OCI-LY1 (cell line): Measurements from ENCODE around the gene TNNC1.

Experiments
- H2AFZ ChIP-seq: fragments of 200-600 bp; sonication (generic), shearing (Covaris generic); 2 replicates; pipeline ENCODE4 v1.6.0; 2014; ENCODE audit warnings: antibody characterized with exemption, mild to moderate bottlenecking, low read length
- H3F3A ChIP-seq: fragments of 200-600 bp; sonication (generic), shearing (Covaris generic); 2 replicates; pipeline ENCODE4 v1.6.0; 2014; ENCODE audit warnings: mild to moderate bottlenecking, antibody characterized with exemption, low read length, moderate library complexity; ENCODE audit not compliant: insufficient read depth
- H3K27ac ChIP-seq: fragments of 200-600 bp; sonication (generic); 2 replicates; pipeline ENCODE4 v1.5.1; 2014; ENCODE audit warnings: low read length, mixed run types, mild to moderate bottlenecking, low read depth; ENCODE audit not compliant: poor library complexity, severe bottlenecking
- H3K27me3 ChIP-seq: fragments of 200-600 bp; sonication (generic); 2 replicates; pipeline ENCODE4 v1.6.0; 2014; ENCODE audit warnings: antibody characterized with exemption, mild to moderate bottlenecking, low read length, moderate library complexity; ENCODE audit not compliant: insufficient read depth
- H3K36me3 ChIP-seq: fragments of 200-600 bp; sonication (generic); 2 replicates; pipeline ENCODE4 v1.6.1; 2014; ENCODE audit warnings: mild to moderate bottlenecking, antibody characterized with exemption, low read length, moderate library complexity, mixed read lengths; ENCODE audit not compliant: insufficient read depth
- H3K4me1 ChIP-seq: fragments of 200-600 bp; sonication (generic); 2 replicates; pipeline ENCODE4 v1.5.1; 2014; ENCODE audit warnings: mild to moderate bottlenecking, low read length, moderate library complexity; ENCODE audit not compliant: insufficient read depth, severe bottlenecking
- H3K4me2 ChIP-seq: fragments of 200-600 bp; sonication (generic), shearing (Covaris generic); 2 replicates; pipeline ENCODE4 v1.6.1; 2014; ENCODE audit warnings: low read length
- H3K4me3 ChIP-seq: fragments of 200-600 bp; sonication (generic); 2 replicates; pipeline ENCODE4 v1.5.1; 2014; ENCODE audit warnings: low read length, low read depth, mild to moderate bottlenecking, mixed read lengths; ENCODE audit not compliant: poor library complexity, severe bottlenecking
- H3K79me2 ChIP-seq: fragments of 200-600 bp; shearing (Covaris generic); 2 replicates; pipeline ENCODE4 v1.6.1; 2016; ENCODE audit warnings: mixed run types, low read length, mixed read lengths; ENCODE audit not compliant: insufficient read depth
- H3K9ac ChIP-seq: fragments of 200-600 bp; sonication (generic), shearing (Covaris generic); 2 replicates; pipeline ENCODE4 v1.6.1; 2014; ENCODE audit warnings: mild to moderate bottlenecking, low read length, mixed read lengths
- H3K9me2 ChIP-seq: fragments of 200-600 bp; sonication (generic), shearing (Covaris generic); 2 replicates; pipeline ENCODE4 v1.6.1; 2014; ENCODE audit warnings: low read depth, mild to moderate bottlenecking, low read length, mixed read lengths
- H3K9me3 ChIP-seq: fragments of 200-600 bp; shearing (Covaris generic); 2 replicates; pipeline ENCODE4 v1.6.1; 2014; ENCODE audit warnings: low read length, mixed read lengths
- H4K20me1 ChIP-seq: fragments of 200-600 bp; sonication (generic), shearing (Covaris generic); 2 replicates; pipeline ENCODE4 v1.6.0; 2016; ENCODE audit warnings: mild to moderate bottlenecking, low read length; ENCODE audit not compliant: insufficient read depth
- CTCF ChIP-seq: fragments of 200-600 bp; sonication (generic), shearing (Covaris generic); IDR thresholded peaks from 2 replicates; pipeline ENCODE4 v1.5.1; 2017; ENCODE audit warnings: mild to moderate bottlenecking, antibody characterized with exemption, low read length, moderate library complexity, mixed read lengths
- EZH2 ChIP-seq: fragments of 200-600 bp; sonication (generic), shearing (Covaris generic); IDR thresholded peaks from 2 replicates; pipeline ENCODE4 v1.8.0; 2017; ENCODE audit warnings: borderline replicate concordance, mixed run types, mild to moderate bottlenecking, antibody characterized with exemption, low read length, moderate library complexity, mixed read lengths

Gene TNNC1

GRCh38 chr3:52441772-52442332, 12.0 kb downstream of the TNNC1 start:
- Histone ChIP-seq H4K20me1 (no peaks in the 10 kb centered on the region), H3K4me3 (no peak overlapping the region), H2AFZ (no peak overlapping the region), H3F3A (no peaks in the 10 kb centered on the region), H3K4me2 (no peak overlapping the region), H3K4me1 (peaks cover 11% of the 10 kb centered on the region), H3K9me3 (no peaks in the 10 kb centered on the region), H3K79me2 (no peaks in the 10 kb centered on the region), H3K36me3 (no peaks in the 10 kb centered on the region), H3K27ac (no peak overlapping the region), H3K9ac (no peak overlapping the region), H3K9me2 (no peaks in the 10 kb centered on the region), H3K27me3 (peaks cover 10% of the 10 kb centered on the region; the same call in 1 of the 2 replicates)
- no peak for TF ChIP-seq EZH2
- TF ChIP-seq CTCF, result no peak

GRCh38 chr3:52441091-52441771, 12.6 kb downstream of the TNNC1 start:
- Histone ChIP-seq H3K79me2 (no peaks in the 10 kb centered on the region), H4K20me1 (no peaks in the 10 kb centered on the region), H2AFZ (no peak overlapping the region), H3K9ac (no peak overlapping the region), H3K36me3 (no peaks in the 10 kb centered on the region), H3K9me3 (no peaks in the 10 kb centered on the region), H3K4me3 (no peak overlapping the region), H3K27me3 (peaks cover 10% of the 10 kb centered on the region; the same call in 1 of the 2 replicates), H3K9me2 (no peaks in the 10 kb centered on the region), H3K4me1 (peaks cover 11% of the 10 kb centered on the region), H3F3A (no peaks in the 10 kb centered on the region), H3K4me2 (no peak overlapping the region), H3K27ac (no peak overlapping the region)
- TF ChIP-seq EZH2 (no peak), CTCF (no peak)

- no peak overlapping the region for H2AFZ ChIP-seq
- H3K27ac ChIP-seq, result no peak overlapping the region
- H3K9ac ChIP-seq, result no peak overlapping the region
- peaks cover 10% of the 10 kb centered on the region; the same call in 1 of the 2 replicates for H3K27me3 ChIP-seq
- TF ChIP-seq CTCF, result no peak
- no peak for TF ChIP-seq EZH2
- H3K36me3 ChIP-seq, result no peaks in the 10 kb centered on the region
- no peaks in the 10 kb centered on the region for H3F3A ChIP-seq
- H4K20me1 ChIP-seq, result no peaks in the 10 kb centered on the region
- H3K4me3 ChIP-seq, result no peak overlapping the region
- no peaks in the 10 kb centered on the region for H3K79me2 ChIP-seq
- peaks cover 11% of the 10 kb centered on the region for H3K4me1 ChIP-seq
- H3K4me2 ChIP-seq, result no peak overlapping the region
- no peaks in the 10 kb centered on the region for H3K9me2 ChIP-seq
- H3K9me3 ChIP-seq, result no peaks in the 10 kb centered on the region
Observed at GRCh38 chr3:52440671-52441070, 13.2 kb downstream of the TNNC1 start.
